ENCODE data around the gene CEP126. TPM values are rescaled to one million over a fixed set of nuclear protein-coding genes. Genes with fewer than 3 reads are reported as not detected.

The CEP126 gene
- total and polyA plus RNA-seq, 2 donors (not counting 3 experiments of a cell fraction or from before 2014, with no cell fraction given) = 3.6 to 9.1 TPM

DNA sequence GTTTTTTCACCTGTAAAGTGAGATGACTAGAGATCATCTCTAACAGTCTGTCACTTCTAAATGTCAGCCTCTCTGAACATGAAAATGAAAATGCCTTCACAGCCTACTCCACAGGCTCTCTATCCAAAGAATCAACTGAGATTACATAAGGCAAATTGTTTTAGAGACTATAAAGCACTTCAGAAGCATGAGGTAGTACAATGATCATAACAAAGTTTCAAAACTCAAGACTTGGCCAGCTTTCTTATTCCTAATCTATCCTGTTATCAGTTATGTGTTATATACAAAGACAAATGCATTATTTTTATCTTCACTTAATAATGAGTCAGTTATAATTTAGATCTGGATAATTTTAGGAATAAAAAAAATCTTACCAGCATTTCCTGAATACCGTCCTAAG lies 20.3 kb upstream of the CEP126 start:
- Histone ChIP-seq H2AFZ (ENCODE audit: low read depth, low read length) (no peak overlapping the region), H3K9ac (replicated peaks; ENCODE audit: extremely low read depth, insufficient read depth, low read length) (no peak overlapping the region), H3K27me3 (ENCODE audit: control insufficient read depth in 2 of 2, insufficient read depth in 2 of 2, low read length in 2 of 2) (no peaks in the 10 kb centered on the region), H3K4me3 (replicated peaks in 1 of 3; ENCODE audit: insufficient read depth in 1 of 3, low read depth in 1 of 3, low read length in 3 of 3) (no peak overlapping the region), H4K20me1 (replicated peaks; ENCODE audit: control insufficient read depth, extremely low read depth, insufficient read depth, low read length) (no peaks in the 10 kb centered on the region), H3K27ac (ENCODE audit: insufficient read depth, low read depth, low read length) (no peak overlapping the region), H3K4me2 (ENCODE audit: insufficient read depth, low read length) (no peak overlapping the region), H3K4me1 (ENCODE audit: control insufficient read depth, extremely low read depth, insufficient read depth, low read length) (no peaks in the 10 kb centered on the region), H3K9me3 (replicated peaks; ENCODE audit: control insufficient read depth, insufficient read depth, low read length) (no peaks in the 10 kb centered on the region), H3K36me3 (ENCODE audit: control insufficient read depth in 2 of 2, extremely low read depth in 1 of 2, insufficient read depth in 2 of 2, low read length in 2 of 2) (no peaks in the 10 kb centered on the region), H3K9me1 (replicated peaks; ENCODE audit: control insufficient read depth, extremely low read depth, insufficient read depth, low read length) (no peaks in the 10 kb centered on the region), H3K79me2 (ENCODE audit: control insufficient read depth, insufficient read depth, low read length) (no peaks in the 10 kb centered on the region)
- intact Hi-C loops (cut with micrococcal nuclease) = no loop called here
- CTCF ChIA-PET = no interaction called here
- DNase-seq (ENCODE audit: low read depth, low spot score) (no peak), FAIRE-seq (no peak)
- TF ChIP-seq POLR2A (IDR thresholded peaks at IDR 0.05; ENCODE audit: low read depth, low read length) (no peak), GATA2 (IDR thresholded peaks at IDR 0.05; ENCODE audit: insufficient read depth, insufficient read length, low read depth, low read length) (no peak), JUN (IDR thresholded peaks at IDR 0.05; ENCODE audit: borderline replicate concordance, insufficient read depth, insufficient read length, low read depth) (no peak), FOS (IDR thresholded peaks at IDR 0.05; ENCODE audit: borderline replicate concordance, insufficient read depth, low read length) (no peak), POLR2AphosphoS5 (IDR thresholded peaks at IDR 0.05; ENCODE audit: insufficient read depth, low read depth, low read length) (no peak), EZH2 (IDR thresholded peaks at IDR 0.05; ENCODE audit: borderline replicate concordance, low read depth, low read length, severe bottlenecking) (no peak), MYC (IDR thresholded peaks at IDR 0.05; ENCODE audit: low read depth, low read length) (no peak), CTCF (IDR thresholded peaks at IDR 0.05; ENCODE audit: extremely low read depth in 1 of 2, insufficient read depth in 1 of 2, low read depth in 1 of 2, low read length in 2 of 2) (no peak)
- TF ChIP-seq, protein P1, sequence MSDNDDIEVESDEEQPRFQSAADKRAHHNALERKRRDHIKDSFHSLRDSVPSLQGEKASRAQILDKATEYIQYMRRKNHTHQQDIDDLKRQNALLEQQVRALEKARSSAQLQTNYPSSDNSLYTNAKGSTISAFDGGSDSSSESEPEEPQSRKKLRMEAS (IDR thresholded peaks at IDR 0.05; ENCODE audit: insufficient read depth, insufficient read length) = no peak
- dilution Hi-C loops (cut with MboI; ENCODE audit: extremely low pct_ligation_motif_present, low sequenced_read_pairs) = no loop called here
- POLR2A ChIA-PET = no interaction called here
- no TSS peak for BruUV-seq (replicated peaks)
